ENCODE data around the gene PIK3CD. TPM values are rescaled to one million over a fixed set of nuclear protein-coding genes. Genes with fewer than 3 reads are reported as not detected.

The PIK3CD gene
- total and polyA plus RNA-seq, 8 donors = 2.8 to 74.1 (median 5.4) TPM

DNA sequence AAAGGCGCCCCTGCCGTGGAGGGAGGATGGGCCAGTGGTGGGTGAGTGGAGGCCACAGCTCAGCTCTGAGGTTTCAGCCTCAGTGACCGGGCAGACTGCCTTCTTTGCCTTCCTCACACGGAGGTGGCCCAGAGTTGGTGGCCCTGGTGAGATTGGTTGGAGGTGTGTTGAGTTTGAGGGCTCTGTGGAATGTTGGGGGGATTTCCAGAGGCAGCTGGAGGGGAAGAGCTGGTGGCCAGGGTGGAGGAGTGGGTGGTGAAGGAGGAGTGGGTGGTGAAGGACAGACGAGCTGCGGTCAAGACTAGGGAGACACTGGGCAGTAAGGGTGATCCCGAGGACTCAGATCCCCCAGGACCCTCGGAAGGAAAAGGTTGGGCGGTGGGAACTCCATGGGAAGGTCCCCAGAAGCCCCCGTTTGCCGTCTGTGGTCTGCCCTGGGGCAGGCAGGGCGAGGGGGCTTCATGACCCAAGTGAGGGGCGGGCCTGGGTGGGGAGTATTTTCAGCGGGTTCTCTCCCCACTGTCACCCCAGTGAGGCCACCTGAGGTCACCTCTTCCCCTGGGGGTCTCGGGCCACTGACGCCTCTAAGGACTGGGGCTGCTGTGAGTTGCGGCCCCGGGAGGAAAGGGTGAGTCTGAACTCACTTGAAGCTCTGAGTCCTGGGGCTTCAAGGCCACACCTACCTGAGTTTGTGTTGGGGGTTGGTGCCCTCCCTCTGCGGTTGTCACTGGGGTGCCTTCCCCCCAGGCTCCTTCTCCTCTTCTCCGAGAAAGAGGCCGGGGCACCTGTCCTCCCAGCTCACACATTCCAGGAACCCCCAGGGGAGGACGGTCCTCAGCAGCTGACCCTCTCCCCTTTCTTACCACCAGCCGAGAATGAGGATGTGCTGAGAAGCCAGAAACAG, 22.7 kb upstream of the PIK3CD start:
- Histone ChIP-seq H3K4me1 (peaks cover 0 to 27% (median 15%) of the 10 kb centered on the region in 4 donors), H3K27me3 (peaks cover 0 to 24% (median 13%) of the 10 kb centered on the region in 3 donors), H3K36me3 (no peaks in the 10 kb centered on the region), H3K9me3 (no peaks in the 10 kb centered on the region), H3K27ac (peak overlapping the region; percentile 11 to 79 (median 46)), H3K4me3 (peak overlapping the region in 2 of 4 donors; percentile 5 to 23)
- no peak for TF ChIP-seq EP300 (IDR thresholded peaks at IDR 0.05)
- TF ChIP-seq POLR2AphosphoS5 (IDR thresholded peaks at IDR 0.05) = no peak
- TF ChIP-seq, protein P1, sequence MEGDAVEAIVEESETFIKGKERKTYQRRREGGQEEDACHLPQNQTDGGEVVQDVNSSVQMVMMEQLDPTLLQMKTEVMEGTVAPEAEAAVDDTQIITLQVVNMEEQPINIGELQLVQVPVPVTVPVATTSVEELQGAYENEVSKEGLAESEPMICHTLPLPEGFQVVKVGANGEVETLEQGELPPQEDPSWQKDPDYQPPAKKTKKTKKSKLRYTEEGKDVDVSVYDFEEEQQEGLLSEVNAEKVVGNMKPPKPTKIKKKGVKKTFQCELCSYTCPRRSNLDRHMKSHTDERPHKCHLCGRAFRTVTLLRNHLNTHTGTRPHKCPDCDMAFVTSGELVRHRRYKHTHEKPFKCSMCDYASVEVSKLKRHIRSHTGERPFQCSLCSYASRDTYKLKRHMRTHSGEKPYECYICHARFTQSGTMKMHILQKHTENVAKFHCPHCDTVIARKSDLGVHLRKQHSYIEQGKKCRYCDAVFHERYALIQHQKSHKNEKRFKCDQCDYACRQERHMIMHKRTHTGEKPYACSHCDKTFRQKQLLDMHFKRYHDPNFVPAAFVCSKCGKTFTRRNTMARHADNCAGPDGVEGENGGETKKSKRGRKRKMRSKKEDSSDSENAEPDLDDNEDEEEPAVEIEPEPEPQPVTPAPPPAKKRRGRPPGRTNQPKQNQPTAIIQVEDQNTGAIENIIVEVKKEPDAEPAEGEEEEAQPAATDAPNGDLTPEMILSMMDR (IDR thresholded peaks at IDR 0.05) = no peak
- no peak for TF ChIP-seq POLR2A (IDR thresholded peaks at IDR 0.05)
- WGBS, 5 donors = 55 to 64% (median 60%) methylated on average over 17 to 23 of the region's 23 CpGs
- peak in 1 of 2 donors; percentile 34 for DNase-seq
- intact Hi-C loops (cut with DNase I; ENCODE audit: low total_unique reads) = loop anchor here (5.0 kb wide), 1 partner anchor 239 kb away; no protein-coding TSS in a partner anchor

DNA sequence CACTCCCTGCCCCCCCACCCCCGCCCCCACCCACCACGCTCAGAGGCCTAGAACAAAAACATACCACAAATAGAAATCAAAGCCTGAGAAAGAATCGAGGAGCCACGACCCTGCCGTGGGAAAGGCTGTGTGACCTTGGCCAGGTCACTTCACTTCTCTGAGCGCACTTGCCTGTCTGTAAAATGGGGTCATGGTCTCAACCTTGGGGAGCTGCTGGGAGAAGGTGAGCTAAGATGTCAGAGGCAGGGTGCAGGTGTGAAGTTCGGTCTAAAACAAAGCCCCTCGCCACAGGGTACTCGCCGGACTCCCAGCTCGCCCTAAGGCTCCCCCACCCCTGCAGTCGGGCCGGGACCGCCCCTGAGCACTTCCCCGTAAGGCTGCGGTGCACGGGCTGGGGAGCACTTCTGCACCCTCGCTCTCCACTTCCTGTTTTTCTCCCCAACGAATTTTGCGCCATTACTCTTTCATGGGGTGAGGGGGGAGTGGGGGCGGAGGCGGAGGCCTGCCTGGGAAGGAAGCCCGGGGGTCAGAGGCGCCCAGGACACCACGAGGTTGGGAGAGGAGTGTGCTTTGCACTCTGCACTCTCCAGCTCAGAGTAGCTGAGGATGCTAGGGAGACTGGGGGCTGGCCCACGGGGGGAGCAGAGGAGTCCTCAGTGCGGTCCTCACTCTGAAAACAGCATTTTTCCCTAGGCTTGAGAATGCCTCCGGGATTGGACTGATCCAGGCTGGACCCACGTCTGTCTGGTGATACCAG, 21.9 kb upstream of the PIK3CD start:
- 27 to 44% (median 40%) methylated on average over 4 to 29 of the region's 29 CpGs for WGBS, 5 donors
- peak; percentile 46 to 65 for DNase-seq
- Histone ChIP-seq H3K4me3 (peak overlapping the region; percentile 4 to 26 (median 14)), H3K27ac (peak overlapping the region; percentile 11 to 79 (median 58)), H3K4me1 (peaks cover 0 to 27% (median 15%) of the 10 kb centered on the region in 4 donors), H3K9me3 (no peaks in the 10 kb centered on the region), H3K27me3 (peaks cover 0 to 19% (median 13%) of the 10 kb centered on the region in 3 donors), H3K36me3 (no peaks in the 10 kb centered on the region)
- peak in 1 of 3 donors; percentile 16 for TF ChIP-seq POLR2AphosphoS5 (IDR thresholded peaks at IDR 0.05)
- TF ChIP-seq, protein P1 (IDR thresholded peaks at IDR 0.05) = no peak
- intact Hi-C loops (cut with DNase I; ENCODE audit: low total_unique reads) = loop anchor here (5.0 kb wide), 1 partner anchor 238 kb away; no protein-coding TSS in a partner anchor

DNA sequence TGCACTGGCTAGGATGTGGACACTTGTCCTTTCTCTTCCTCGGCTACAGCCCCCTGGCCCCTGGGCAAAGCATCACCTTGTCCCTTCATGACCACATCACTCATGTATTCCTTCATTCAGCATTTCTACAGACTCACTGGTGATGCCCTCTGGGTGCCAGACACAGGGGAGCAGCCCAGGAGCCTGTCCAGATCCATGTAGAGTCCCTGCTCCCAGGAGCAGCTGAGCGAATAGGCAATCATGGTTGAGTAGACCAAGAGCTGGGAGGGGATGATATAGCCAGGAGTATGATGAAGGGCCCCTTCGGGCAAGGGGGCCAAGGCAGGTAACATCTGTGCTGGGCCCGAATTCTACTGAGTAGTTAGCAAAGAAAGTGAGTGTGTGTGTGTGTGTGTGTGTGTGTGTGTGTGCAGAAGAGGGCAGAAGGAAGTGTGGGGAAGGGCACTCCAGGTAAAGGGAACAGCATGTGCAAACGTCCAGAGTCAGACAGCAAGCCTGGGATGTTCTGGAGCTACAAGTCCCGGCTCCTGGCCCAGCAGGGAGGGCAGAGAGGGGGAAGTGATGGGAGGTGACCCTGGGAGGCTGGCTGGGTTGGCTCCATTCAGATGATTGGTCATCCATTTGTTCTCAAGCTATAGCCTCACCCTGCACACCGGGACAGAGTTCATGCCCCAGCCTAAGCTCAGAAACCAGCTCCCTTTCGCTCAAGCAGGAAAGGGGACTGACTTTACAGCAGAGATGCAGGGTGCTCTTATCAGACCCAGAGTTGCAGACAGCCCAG, 21.0 kb upstream of the PIK3CD start:
- no peak for DNase-seq
- intact Hi-C loops (cut with DNase I; ENCODE audit: low total_unique reads) = no loop called here
- Histone ChIP-seq H3K4me3 (peak overlapping the region; percentile 4 to 26 (median 14)), H3K9me3 (no peaks in the 10 kb centered on the region), H3K36me3 (no peaks in the 10 kb centered on the region), H3K27me3 (peaks cover 0 to 17% (median 12%) of the 10 kb centered on the region in 3 donors), H3K27ac (peak overlapping the region in 4 of 5 donors; percentile 43 to 79 (median 62)), H3K4me1 (peaks cover 0 to 27% (median 15%) of the 10 kb centered on the region in 4 donors)
- TF ChIP-seq, protein P1 (IDR thresholded peaks at IDR 0.05) = no peak
- TF ChIP-seq EP300 (IDR thresholded peaks at IDR 0.05) (no peak), POLR2AphosphoS5 (IDR thresholded peaks at IDR 0.05) (no peak), POLR2A (IDR thresholded peaks at IDR 0.05) (no peak)
- 49 to 71% (median 58%) methylated on average over 8 of the region's 8 CpGs for WGBS, 5 donors
